Gastroesophageal sphincter (tissue), 3 donors: Measurements from ENCODE around the gene OVAAL.

ENCODE experiments used
- CTCF ChIP-seq, 4 experiments: fragments of 200-600 bp in 2 of 4; fragments of 450-650 bp in 2 of 4; sonication (generic) in 1 of 4; IDR thresholded peaks; one replicate each; pipeline ENCODE4 v1.5.1; 2017 to 2019; ENCODE audit warnings: antibody characterized with exemption in 4 of 4, mild to moderate bottlenecking in 2 of 4, moderate library complexity in 2 of 4
- POLR2A ChIP-seq, 2 donors: fragments of 450-650 bp; IDR thresholded peaks; one replicate each; pipeline ENCODE4 v1.6.1; 2017; ENCODE audit warnings: antibody characterized with exemption in 2 of 2, mild to moderate bottlenecking in 2 of 2, moderate library complexity in 1 of 2

DNA sequence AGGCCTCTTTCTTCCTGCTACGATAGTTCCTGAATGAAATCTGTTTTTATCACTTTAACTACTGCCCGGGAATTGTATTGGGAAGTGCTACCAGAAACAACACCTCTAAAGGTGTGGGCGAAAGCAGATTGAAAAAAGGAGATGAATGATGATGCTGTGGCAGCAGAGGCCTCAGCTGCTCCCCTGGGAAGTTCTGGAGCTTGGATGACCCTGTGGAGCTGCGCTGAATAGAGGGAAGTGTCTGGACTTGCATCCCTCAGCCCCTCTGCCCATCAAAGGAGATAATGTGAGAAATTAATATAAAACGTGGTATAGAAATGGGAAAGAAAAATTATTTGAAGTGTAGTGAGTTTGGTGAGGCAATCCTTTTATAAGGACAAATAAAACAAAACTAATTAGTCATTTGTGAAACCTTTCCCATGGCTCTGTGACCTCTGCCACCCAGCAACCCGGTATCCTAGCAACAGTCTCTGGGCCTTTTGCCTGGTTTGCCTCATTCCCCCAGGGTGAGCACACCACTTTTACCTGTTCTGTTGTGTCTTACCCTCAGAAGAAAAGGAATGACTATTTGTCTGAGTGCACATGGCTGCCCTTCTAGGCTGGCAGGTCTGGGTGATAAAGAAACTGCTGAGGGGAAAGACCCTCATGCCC lies 21.3 kb downstream of the OVAAL start:
- TF ChIP-seq CTCF (IDR thresholded peaks at IDR 0.05), result no peak
- TF ChIP-seq POLR2A (IDR thresholded peaks at IDR 0.05), result no peak
